K562 (cell line): ENCODE data around the gene TAS2R39. TPM values are rescaled to one million over a fixed set of nuclear protein-coding genes. Genes with fewer than 3 reads are reported as not detected.

Experiments used
- COPS2 ChIP-seq: fragments of 450-650 bp; conservative IDR thresholded peaks from 2 replicates; pipeline ENCODE4 v1.6.1; 2016; ENCODE audit warnings: mild to moderate bottlenecking, moderate library complexity
- ELK1 ChIP-seq: sonication (generic); formaldehyde crosslinking; IDR thresholded peaks from 2 replicates; pipeline ENCODE4 v1.8.1; 2022; ENCODE audit warnings: missing genetic modification reagents
- FOSL1 ChIP-seq: fragments of 200-800 bp; sonication (Bioruptor generic); conservative IDR thresholded peaks from 2 replicates; pipeline ENCODE4 v1.6.1; 2016; ENCODE audit warnings: missing genetic modification characterization, missing compliant biosample characterization
- FUS ChIP-seq: fragments of 200-400 bp; formaldehyde crosslinking; optimal IDR thresholded peaks from 2 replicates; pipeline ENCODE3; 2017; ENCODE audit warnings: low read depth, low read length
- GTF2F1 ChIP-seq: IDR thresholded peaks from 2 replicates; pipeline ENCODE4 v1.6.1; 2011; ENCODE audit warnings: low read depth, low read length, improper control_type of control experiment
- LCOR ChIP-seq: sonication (generic); formaldehyde crosslinking; IDR thresholded peaks from 2 replicates; pipeline ENCODE4 v1.8.0; 2022; ENCODE audit warnings: mild to moderate bottlenecking, missing genetic modification reagents
- MCM2 ChIP-seq: fragments of 450-650 bp; IDR thresholded peaks from 2 replicates; pipeline ENCODE4 v1.6.1; 2017; ENCODE audit warnings: low read depth, mild to moderate bottlenecking
- NR1H2 ChIP-seq: sonication (generic); formaldehyde crosslinking; IDR thresholded peaks from 2 replicates; pipeline ENCODE4 v1.4.0; 2020; ENCODE audit warnings: mild to moderate bottlenecking, missing genetic modification reagents
- NUFIP1 ChIP-seq: fragments of 450-650 bp; IDR thresholded peaks from 2 replicates; pipeline ENCODE4 v1.6.1; 2018; ENCODE audit not compliant: partially characterized antibody
- RERE ChIP-seq: sonication (generic); formaldehyde crosslinking; IDR thresholded peaks from 2 replicates; pipeline ENCODE4 v1.8.0; 2023; ENCODE audit warnings: missing genetic modification reagents, mild to moderate bottlenecking, borderline replicate concordance
- SAP30 ChIP-seq: fragments of 200-600 bp; sonication (generic); IDR thresholded peaks from 2 replicates; pipeline ENCODE4 v1.6.1; 2012; ENCODE audit warnings: borderline replicate concordance, low read depth, mild to moderate bottlenecking, moderate library complexity, low read length, control low read depth, inconsistent platforms; ENCODE audit not compliant: insufficient read depth, poor library complexity, severe bottlenecking
- ZNF280B ChIP-seq: fragments of 250-450 bp; sonication (Bioruptor Pico); IDR thresholded peaks from 2 replicates; pipeline ENCODE4 v1.5.1; 2021; ENCODE audit warnings: mild to moderate bottlenecking
- ZNF668 ChIP-seq: fragments of 250-450 bp; sonication (Bioruptor Pico); IDR thresholded peaks from 2 replicates; pipeline ENCODE4 v1.8.0; 2022; ENCODE audit warnings: mild to moderate bottlenecking, inconsistent platforms
- polyA plus RNA-seq, 8 experiments: library from polyadenylated mRNA; depleted of rRNA in 4 of 8; stranded (reverse) in 5 of 8; unstranded in 3 of 8; fragments of >200 nt; fragmentation: Nextera tagmentation in 2 of 8; fragmentation: Illumina TruSeq in 1 of 8; extraction: Ambion mirVana in 2 of 8; extraction: Trizol in 1 of 8; gene quantifications; 2 replicates each; pipeline versions ENCODE4 v1.2.1 to v1.2.3, GENCODE V29; 2011 to 2014; ENCODE audit warnings: inconsistent platforms in 1 of 8, missing spikeins in 1 of 8
- total RNA-seq, 7 experiments: library from RNA; depleted of rRNA in 6 of 7; stranded (reverse); fragments of >200 nt in 6 of 7; fragmentation: Illumina TruSeq in 2 of 7; extraction: Trizol in 2 of 7; gene quantifications; 2 replicates each; pipeline versions ENCODE4 v1.2.1 to v1.2.3, GENCODE V29; 2011 to 2021; ENCODE audit warnings: low replicate concordance in 1 of 7

Gene TAS2R39
- total and polyA plus RNA-seq, 9 of the 15 experiments (the other 6 are each of a cell fraction or from before 2014, with no cell fraction given): not detected

GRCh38 chr7:143172354-143172753 is 10.9 kb upstream of the TAS2R39 start (continued):
- TF ChIP-seq RERE (CRISPR knock-in tag): no peak
- TF ChIP-seq FUS: no peak
- TF ChIP-seq COPS2: no peak
- TF ChIP-seq GTF2F1: no peak
- no peak for TF ChIP-seq ZNF668 (CRISPR knock-in tag)
- no peak for TF ChIP-seq SAP30
- TF ChIP-seq LCOR (CRISPR knock-in tag): no peak
- no peak for TF ChIP-seq MCM2
- TF ChIP-seq ELK1: no peak
- no peak for TF ChIP-seq NUFIP1
- no peak for TF ChIP-seq FOSL1 (tag)
- no peak for TF ChIP-seq ZNF280B (CRISPR knock-in tag)
- TF ChIP-seq NR1H2 (CRISPR knock-in tag): no peak
